Chondrocyte (in vitro differentiated cells): Measurements from ENCODE around the gene CELF5. TPM values are rescaled to one million over a fixed set of nuclear protein-coding genes. Genes with fewer than 3 reads are reported as not detected.
"Not testable (repeated sequence)": the region's sequence is repeated elsewhere in the genome, so short reads cannot be mapped to it uniquely, and the experiment has no call there.

Source experiments
- DNase-seq: peaks from one replicate; pipeline ENCODE4 v3.0.0; 2021; ENCODE audit warnings: mixed read lengths, low spot score
- H3K27ac Mint-ChIP-seq: one replicate; pipeline ENCODE4 v1.8.0; 2021; ENCODE audit warnings: mild to moderate bottlenecking, moderate library complexity, mixed read lengths; ENCODE audit not compliant: unreplicated experiment
- H3K27me3 Mint-ChIP-seq: 2 replicates; pipeline ENCODE4 v1.8.0; 2021; ENCODE audit warnings: low read depth, mixed read lengths
- H3K36me3 Mint-ChIP-seq: 2 replicates; pipeline ENCODE4 v1.8.0; 2021; ENCODE audit warnings: low read depth, mixed read lengths
- H3K4me1 Mint-ChIP-seq: 2 replicates; pipeline ENCODE4 v1.8.0; 2021; ENCODE audit warnings: low read depth, mild to moderate bottlenecking, mixed read lengths
- H3K4me3 Mint-ChIP-seq: one replicate; pipeline ENCODE4 v1.8.0; 2021; ENCODE audit warnings: mild to moderate bottlenecking, moderate library complexity, mixed read lengths; ENCODE audit not compliant: unreplicated experiment
- H3K9me3 Mint-ChIP-seq: 2 replicates; pipeline ENCODE4 v1.8.0; 2021; ENCODE audit warnings: low read depth, mixed read lengths
- total RNA-seq: library from RNA; stranded (reverse); gene quantifications from 3 replicates; pipeline ENCODE4 v1.2.1, GENCODE V29; 2021
- TF ChIP-seq, protein P1 (sequence below): fragments of 200-600 bp; sonication (generic); IDR thresholded peaks from 2 replicates; pipeline ENCODE4 v1.5.0; 2021; ENCODE audit warnings: antibody characterized with exemption, mild to moderate bottlenecking, moderate library complexity

The CELF5 gene
- total RNA-seq, 1 donor from 2014 or later: 0.22 TPM

DNA sequence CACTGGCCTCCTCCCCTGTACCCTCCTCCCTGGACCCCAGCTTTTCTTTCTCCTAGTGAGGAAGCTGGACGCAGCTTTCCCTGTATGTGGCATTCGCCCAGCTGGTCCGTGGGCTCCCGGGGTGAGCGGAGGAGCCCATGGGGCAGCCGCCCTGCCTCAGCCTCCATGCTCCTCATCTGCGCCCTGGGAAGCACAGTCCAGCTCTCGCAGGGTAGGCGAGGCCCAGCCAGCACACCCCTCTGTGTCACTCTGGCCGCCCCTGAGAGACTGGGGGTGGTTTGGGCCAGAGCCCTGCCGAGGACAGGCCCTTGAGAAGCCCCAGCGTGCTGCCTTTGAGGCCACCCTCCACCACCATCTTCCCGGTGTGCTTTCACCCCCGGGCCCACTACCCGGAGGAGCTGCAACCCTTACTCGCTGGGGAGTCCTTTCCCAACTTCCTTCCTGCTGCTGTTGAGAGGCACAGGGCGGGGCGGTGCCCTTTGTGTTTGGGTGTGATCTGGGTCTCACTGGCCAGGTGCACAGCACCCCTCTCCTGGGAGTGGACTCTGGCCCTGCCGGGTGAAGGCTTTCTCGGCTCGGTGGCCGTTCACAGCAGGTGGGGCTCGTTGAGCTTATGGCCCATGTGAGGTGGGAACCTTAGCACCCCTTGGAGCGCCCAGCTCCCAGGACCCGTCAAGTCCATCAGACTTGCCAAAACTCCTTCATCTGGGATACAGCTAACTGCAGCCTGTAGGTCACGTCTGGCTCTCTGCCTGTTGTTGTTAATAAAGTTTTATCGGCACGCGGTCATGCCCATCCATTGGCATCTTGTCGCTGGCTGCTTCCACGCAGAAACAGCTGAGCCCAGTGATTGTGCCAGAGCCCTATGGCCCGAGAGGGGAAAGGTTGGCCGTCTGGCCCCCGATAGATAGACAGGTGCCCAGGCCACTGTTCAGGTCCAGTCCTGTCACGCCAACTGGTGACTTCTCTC, 35.5 kb upstream of the CELF5 start:
- Mint-ChIP-seq H3K4me3 (peak overlapping the region; percentile 22), H3K4me1 (peaks cover 21% of the 10 kb centered on the region), H3K36me3 (peaks cover 3% of the 10 kb centered on the region), H3K9me3 (no peaks in the 10 kb centered on the region), H3K27me3 (no peaks in the 10 kb centered on the region), H3K27ac (no peak overlapping the region)
- peak; percentile 72 for DNase-seq
- TF ChIP-seq, protein P1, sequence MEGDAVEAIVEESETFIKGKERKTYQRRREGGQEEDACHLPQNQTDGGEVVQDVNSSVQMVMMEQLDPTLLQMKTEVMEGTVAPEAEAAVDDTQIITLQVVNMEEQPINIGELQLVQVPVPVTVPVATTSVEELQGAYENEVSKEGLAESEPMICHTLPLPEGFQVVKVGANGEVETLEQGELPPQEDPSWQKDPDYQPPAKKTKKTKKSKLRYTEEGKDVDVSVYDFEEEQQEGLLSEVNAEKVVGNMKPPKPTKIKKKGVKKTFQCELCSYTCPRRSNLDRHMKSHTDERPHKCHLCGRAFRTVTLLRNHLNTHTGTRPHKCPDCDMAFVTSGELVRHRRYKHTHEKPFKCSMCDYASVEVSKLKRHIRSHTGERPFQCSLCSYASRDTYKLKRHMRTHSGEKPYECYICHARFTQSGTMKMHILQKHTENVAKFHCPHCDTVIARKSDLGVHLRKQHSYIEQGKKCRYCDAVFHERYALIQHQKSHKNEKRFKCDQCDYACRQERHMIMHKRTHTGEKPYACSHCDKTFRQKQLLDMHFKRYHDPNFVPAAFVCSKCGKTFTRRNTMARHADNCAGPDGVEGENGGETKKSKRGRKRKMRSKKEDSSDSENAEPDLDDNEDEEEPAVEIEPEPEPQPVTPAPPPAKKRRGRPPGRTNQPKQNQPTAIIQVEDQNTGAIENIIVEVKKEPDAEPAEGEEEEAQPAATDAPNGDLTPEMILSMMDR: no peak

DNA sequence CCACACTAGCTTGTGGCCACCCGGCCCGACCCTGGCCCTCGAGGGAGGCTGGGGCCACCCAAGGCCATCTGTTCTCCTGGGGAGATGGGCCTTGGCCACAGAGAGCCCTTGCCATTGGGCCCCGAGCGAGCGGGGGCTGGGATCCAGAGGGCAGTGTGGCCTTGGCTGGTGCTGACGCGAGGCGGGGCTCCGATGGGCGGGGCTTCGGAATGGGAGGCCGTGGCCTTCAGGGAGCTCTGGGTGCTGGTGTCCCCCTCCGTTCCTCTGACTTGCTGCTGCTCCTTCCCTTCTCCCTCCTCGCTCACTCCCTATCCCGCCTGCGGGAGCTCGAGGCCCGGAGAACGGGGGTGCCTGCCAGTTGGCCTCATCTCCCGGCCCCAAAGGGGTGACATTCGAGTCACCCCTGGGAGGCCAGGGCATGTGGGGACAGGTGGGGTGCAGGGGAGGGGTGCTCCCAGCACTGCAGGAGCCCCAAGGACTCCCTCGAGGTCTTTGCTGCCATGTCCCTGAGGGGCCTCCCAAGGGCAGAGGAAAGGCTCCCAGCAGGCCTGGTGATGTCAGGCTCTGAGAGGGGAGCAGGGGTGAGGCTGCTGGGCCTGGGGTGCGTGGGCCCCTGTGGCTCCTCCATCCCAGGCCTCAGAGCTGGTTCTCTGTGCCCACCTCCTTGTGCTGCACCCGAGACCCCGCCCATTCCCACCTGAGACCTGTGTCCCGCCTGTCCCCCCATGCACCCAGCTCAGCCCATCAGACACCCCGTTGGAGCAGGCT, 34.6 kb upstream of the CELF5 start:
- no peak overlapping the region for H3K27ac Mint-ChIP-seq
- TF ChIP-seq, protein P1: no peak
- H3K4me1 Mint-ChIP-seq: peaks cover 21% of the 10 kb centered on the region
- H3K9me3 Mint-ChIP-seq: no peaks in the 10 kb centered on the region
- peak; percentile 88 for DNase-seq
- no peaks in the 10 kb centered on the region for H3K27me3 Mint-ChIP-seq
- no peak overlapping the region for H3K4me3 Mint-ChIP-seq
- H3K36me3 Mint-ChIP-seq: peaks cover 6% of the 10 kb centered on the region

DNA sequence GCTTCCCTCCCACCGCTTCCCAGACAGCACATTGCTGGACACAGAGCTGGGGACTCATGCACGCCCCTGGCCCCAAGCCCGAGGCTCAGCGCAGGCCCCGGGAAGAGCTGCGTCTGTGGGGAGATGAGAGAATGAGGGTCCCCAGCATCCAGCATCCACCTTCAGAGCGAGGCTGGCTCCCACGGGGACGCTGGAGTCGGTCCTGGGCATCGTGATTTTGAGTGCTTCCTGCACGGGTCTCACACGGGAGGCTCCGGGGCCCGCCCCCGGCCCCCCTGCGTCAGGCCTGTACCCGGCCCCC, 34.0 kb upstream of the CELF5 start:
- H3K27me3 Mint-ChIP-seq: no peaks in the 10 kb centered on the region
- H3K36me3 Mint-ChIP-seq: peaks cover 6% of the 10 kb centered on the region
- no peaks in the 10 kb centered on the region for H3K9me3 Mint-ChIP-seq
- peak; percentile 69 for DNase-seq
- TF ChIP-seq, protein P1: no peak
- H3K4me3 Mint-ChIP-seq: no peak overlapping the region
- peaks cover 17% of the 10 kb centered on the region for H3K4me1 Mint-ChIP-seq
- no peak overlapping the region for H3K27ac Mint-ChIP-seq

DNA sequence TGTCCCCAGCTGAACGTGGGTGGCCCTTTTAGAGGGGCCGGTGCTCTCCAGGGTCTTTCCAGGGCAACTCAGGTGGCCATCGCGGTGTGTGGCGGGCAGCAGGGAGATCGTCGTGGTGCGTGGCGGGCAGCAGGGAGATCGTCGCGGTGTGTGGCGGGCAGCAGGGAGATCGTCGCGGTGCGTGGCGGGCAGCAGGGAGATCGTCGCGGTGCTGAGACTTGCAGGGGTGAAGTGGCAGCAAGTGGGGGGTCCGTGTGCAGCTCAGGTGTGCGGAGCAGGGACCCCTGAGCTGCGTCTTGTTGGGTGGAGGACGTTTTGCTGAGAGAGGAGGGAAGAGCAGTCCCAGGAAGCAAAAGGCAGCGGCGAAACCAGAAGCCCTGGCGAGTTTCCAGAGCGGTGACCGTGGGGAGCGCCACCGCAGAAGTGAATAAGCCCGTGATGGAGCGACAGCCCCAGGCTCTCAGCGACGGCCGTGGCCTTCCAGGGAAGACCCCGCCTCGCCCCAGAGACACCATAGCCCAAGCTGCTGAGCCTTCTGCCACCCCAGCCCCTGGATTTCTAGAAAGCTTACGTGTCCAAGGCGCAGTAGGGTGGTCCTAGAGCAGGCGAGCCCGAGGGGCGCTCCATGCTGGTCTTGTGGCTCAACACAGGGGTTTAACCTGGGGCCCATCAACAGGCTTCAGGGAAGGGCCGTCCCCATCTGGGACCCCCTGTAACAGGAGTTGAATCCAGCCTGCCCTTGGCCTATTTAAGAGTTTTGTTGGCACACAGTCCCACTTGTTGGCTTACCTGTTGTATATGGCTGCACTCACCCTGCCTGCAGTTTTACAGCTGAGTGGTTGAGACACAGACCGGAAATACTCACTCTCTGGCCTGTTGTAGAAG, 33.3 kb upstream of the CELF5 start:
- no peak overlapping the region for H3K4me3 Mint-ChIP-seq
- H3K27me3 Mint-ChIP-seq: no peaks in the 10 kb centered on the region
- H3K27ac Mint-ChIP-seq: no peak overlapping the region
- TF ChIP-seq, protein P1: no peak
- no peaks in the 10 kb centered on the region for H3K9me3 Mint-ChIP-seq
- peak; percentile 75 for DNase-seq
- H3K4me1 Mint-ChIP-seq: peaks cover 17% of the 10 kb centered on the region
- H3K36me3 Mint-ChIP-seq: peaks cover 6% of the 10 kb centered on the region

DNA sequence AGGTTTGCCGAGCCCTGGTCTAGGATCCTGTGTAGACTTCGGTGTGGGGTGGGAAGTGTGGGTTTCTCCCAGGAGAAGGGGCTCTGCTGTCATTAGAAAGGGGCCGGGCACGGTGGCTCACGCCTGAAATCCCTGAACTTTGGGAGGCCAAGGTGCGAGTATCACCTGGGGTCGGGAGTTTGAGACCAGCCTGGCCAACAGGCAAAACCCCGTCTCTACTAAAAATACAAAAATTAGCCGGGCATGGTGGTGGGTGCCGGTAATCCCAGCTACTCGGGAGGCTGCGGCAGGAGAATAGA, 32.7 kb upstream of the CELF5 start:
- not testable (repeated sequence) for H3K4me3 Mint-ChIP-seq, H3K9me3 Mint-ChIP-seq, H3K27ac Mint-ChIP-seq, H3K27me3 Mint-ChIP-seq, H3K36me3 Mint-ChIP-seq
- peaks cover 14% of the 10 kb centered on the region for H3K4me1 Mint-ChIP-seq
- DNase-seq: peak; percentile 56
